ENCODE data around the gene MTUS2.

The MTUS2 gene

DNA sequence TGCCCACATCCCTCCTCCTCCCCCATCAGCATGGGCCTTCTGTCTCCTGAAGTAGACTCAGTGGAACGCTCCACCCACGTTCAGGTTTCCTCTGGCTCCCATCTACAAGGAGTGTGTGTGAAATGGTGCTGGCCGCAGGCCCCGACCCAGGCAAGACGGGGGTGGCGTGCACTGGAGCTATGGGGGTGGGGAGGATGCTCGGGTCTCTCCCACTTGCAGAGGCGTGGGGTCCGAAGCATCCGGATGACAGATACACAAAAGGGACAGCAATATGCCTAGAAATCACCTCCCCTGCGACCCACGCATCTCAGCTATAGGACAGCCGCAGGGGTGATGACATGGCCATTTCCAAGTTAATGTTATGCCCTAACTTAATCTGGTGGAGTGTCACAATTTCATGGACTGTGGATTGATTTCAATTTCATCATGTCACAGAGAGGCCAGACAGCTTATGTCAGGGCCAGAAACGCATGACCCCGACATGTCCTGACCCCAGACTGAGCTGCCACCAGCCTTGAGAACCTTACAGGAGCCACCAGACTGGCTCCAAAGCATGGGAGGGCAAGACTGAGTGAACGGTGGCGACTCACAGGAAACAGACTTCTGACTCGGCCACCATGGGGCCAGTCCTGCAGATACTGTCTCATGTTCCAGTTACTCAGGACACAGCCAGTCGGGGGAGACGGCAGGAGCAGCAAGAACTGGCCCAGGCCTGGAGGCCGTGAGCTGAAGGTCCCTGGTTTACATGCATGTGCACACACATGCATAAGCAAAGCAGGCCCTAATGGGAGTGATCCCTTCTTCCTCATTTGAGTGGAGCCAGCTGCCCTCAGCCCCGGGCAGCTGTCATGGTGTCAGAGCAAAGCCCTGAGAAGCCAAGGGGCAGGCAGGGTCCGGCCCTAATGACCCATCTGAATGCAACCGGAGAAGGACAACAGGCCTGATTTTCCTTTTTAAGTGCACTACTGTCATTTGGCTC lies 693.2 kb downstream of the MTUS2 start:
- no peak for DNase-seq

DNA sequence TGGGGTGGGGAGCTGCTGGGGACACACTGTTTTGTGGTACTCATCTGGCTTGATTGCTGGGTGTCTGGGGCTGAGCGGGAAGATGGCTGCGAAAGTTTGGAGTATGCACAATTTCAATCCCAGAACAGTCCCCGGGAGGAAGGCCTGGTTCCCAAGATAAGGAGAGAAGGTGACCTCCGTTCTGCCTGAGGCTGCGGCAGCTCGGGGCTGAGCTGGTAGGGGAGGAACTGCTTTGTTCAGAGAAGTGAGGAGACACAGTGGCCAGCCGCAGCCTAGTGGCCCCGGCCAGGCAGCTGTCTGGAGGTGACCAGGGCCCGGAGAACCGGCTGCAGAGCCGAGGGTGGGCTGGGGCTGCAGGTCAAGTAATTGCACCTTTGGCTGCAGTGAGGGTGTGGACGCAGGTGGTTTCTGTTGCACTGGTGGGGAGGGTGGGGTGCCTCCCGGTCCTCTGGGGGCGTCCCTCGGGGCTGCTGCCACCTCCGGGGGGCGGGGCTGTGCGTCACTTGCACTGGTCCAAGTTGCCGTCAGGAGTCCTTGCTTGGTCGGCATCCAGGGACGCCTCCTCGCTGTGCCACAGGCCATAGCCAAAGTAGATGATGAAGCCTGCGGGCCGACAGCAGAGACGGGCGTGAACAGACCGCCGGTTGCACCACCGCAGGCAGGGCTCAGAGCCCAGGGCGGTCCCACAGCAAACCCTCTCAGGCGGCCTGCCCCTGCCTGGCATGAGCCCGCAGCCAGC lies 694.0 kb downstream of the MTUS2 start:
- DNase-seq = no peak

DNA sequence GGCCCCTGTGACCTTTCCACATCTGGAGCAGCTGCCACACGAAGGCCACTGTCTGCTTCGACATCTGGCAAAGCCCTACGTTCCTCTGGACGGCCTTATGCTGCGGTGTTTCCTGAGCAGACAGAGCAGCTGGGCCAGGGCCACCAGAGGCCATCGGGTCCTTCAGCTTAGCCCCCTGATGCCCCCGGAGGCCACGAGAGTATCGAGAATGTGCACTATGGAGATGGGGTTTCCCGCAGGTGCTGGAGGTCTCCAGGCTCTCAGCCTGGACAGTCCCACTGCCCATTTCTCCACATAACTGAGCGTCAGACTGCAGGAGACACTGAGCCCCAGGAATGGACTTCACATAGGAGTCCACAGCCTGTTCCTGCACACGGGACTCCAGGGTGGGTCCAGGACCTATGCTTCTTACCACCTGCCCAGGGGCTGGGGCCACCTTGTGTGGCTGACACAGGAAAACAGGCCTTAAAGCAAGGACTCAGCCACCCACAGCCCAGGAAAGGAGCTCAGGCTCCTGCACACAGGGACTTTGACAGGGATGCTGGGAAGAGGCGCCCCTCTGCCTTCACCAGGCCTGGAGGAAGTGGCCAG lies 694.7 kb downstream of the MTUS2 start:
- no peak for DNase-seq

DNA sequence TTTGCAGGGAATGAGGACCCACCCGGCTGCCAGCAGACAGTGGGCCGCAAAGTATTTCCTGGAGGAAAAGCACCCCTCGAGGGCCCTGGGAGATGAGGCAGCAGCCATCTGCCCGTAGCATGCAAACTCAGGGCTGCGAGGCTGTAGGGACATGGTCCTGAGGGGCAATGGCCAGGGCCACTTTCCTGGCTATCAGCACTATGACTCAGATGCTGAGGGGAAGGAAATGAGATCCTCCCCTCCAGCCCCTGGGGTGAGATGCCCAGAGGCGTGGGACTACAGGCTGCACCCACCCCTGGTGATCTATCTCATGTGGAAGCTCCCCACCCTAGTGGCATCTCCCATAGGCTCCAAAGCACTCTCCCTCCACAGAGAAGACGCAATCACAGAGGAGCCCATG lies 695.2 kb downstream of the MTUS2 start:
- DNase-seq = no peak

DNA sequence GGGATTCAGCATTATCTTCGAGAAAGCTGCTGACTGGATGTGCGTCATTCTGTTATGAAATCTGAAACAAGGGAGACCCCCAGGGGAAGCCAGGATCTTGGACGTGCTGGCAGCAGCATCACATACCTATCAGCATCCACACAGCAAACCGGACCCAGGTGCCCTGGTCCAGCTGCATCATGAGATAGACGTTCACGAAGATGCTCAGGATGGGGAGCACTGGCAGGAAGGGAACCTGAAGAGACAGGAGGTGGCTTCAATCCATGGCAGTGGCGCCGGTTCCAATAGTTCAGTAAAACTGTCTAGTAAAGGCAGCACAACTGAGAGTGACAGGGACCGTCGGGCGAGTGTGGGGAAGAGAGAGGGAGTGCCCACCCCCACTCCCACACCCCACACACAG lies 695.9 kb downstream of the MTUS2 start:
- DNase-seq = no peak

DNA sequence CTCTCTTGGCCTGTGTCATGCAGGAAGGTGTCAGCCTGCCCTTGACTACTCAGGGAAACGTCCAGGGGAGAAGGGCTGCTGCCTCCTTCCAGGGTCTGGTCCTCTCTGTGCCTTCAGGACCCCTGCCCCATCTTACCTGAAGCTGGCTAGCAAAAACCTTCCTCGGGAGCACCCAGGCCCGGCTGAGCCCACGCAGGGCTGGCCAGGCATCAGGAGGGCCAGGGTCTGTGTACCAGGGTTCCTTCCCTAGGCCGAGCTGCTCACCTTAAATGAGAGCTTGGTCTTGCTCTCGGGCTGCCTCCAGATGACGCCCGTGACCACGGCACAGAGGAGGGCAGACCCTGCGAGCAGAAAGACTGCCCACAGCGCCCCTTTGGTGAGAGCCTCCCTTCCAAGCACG lies 696.7 kb downstream of the MTUS2 start:
- DNase-seq = no peak

DNA sequence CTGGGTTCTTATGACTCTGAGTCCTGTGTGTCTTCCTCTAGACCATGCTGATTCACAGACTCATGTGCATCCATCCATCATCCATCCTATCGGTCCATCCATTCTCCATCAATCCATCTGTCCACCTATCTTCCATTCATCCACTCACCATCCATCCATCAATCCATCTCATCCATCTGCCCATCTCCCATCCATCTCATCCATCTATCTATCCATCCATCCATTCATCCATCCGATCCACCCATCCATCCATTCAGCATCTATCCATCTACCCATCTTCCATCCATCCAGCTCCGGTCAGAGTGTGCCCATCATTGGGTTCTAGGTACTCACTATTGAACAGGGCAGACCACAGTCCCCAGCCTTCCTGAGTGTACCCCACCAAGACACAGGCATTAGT lies 699.8 kb downstream of the MTUS2 start:
- DNase-seq = no peak

DNA sequence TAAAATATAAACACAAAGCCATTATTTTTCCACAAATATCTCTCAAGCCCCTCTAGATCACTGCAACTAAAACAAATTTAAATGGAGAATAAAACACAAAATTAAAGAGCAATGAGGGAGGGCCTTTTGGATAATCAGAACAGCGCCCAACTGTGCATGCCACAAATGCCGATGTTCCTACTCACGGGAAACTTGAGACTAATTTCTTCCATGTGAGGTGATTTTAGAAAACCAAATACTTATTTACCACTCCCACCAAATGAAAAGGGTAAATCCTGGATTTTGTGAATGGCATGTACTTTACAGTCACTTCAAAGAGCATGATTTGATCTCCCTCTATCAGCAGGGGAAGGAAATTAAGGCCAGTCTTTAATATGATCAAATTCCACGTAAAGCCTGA lies 700.5 kb downstream of the MTUS2 start:
- no peak for DNase-seq

DNA sequence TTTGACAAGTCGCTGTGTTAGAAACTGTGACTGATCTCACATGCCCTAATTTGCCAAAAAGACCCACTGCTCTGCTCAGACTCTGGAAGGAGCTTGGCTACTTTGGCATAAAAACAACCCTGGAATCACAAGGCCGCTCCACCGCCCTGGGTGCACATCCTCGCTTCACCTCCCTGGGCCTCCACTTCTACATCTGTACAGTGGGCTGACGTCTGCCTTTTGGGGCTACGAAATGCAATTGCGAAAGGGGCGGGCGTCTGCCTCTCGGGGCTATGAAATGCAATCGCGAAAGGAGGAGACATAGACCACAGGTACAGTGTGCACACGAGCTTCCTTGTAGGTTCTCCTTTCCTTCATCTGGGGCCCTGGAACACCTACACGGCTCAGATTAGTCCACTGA lies 701.2 kb downstream of the MTUS2 start:
- no peak for DNase-seq

DNA sequence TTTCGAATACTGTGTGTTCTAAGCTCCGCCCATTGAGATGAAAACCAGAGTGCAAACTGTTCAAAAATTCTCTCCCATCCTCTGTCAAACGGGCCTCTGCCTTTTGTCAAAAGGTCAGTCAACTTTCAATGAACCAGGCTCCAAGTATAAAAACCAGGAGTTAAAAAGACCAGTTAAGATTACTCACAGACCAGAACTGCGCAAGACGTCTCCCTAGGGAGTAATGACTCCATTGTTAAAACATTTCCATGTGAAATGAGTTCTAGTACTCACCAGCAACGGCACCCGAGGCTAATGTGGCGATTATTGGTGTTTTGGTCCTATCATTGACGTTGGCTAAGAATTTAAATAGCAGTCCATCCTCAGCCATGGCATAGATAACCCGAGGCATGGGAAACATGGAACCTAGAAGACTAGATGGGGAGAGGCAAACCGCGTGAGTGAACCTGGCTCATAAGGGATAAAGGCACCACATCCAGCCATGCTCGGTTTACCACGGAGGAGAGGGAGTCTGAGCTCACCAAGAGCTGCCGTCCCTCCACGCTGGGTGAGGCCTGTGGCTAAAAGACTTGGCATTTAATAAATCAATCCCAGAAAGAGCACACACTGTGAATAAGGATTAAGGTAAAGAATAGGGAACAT lies 702.0 kb downstream of the MTUS2 start:
- DNase-seq = no peak

DNA sequence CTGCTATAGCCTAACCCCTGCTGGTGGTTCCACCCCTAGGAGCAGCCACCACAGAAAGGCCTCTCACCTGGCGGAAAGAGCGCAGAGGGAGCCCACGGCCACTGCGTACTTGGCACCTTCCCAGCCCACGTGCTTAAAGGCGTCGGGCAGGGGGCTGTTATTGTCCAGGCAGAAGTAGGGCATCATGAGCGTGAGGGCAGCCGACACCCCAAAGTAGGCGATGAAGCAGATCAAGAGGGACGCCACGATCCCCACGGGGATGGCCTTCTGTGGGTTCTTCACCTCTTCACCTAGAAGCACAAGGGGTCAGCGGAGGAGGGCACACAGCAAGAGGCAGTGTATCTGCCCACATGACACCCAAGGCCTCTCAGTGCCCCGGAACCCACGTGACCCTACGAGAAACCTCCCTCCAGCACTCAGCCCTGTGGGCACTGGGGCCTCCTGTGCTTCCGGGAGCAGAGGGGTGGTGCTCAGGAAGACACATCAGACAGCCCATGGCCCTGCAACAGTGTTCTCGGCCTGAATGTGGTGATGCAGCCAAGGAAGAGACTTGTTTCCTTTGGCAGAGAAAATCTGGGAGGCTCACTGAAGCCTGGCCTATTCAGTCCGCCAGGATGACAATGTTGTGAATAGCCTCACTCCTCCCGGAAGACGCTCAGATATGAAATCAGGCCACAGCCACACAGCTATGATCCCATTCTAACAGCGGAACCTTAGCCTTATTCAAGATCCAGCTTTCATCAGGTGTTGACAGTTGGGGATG lies 703.2 kb downstream of the MTUS2 start:
- DNase-seq = no peak

DNA sequence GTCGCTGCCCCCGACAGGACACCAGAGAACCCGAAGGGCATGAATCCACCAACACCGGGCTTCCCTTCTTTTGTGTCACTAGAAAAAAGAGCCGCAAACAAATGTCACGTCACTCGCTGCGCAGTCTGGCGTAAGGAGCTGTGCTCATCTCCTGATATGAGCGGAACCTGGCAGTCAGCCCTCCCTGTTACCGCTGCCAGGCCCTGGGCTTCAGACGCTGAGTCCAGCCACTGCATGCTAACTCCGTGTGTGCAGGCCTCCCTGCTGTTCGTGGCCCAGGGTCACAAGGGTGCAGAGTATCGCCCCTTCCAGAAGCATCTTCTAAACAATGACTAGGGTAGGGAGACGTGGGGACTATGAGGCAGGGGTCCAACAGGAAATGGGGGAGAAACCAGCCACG lies 704.0 kb downstream of the MTUS2 start:
- DNase-seq = no peak

DNA sequence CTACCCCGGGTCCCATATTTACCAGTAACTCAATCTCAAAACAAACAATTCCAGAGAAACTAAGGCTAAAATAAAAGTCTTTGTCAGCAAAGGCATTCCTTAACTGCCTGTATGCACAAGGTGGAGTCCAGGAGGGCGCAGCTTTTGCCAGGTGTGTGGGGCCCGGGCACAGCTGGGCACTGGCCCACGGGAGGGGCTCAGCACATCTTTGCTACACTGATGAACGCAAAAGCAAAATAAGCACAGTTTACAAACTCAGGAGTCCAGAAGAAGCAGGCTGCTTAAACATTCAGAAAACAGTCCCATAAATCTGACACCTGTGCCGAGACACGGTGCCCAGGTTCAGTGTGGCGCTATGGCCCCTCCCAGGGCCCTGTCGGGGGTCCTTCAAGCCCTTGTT lies 704.5 kb downstream of the MTUS2 start:
- no peak for DNase-seq

DNA sequence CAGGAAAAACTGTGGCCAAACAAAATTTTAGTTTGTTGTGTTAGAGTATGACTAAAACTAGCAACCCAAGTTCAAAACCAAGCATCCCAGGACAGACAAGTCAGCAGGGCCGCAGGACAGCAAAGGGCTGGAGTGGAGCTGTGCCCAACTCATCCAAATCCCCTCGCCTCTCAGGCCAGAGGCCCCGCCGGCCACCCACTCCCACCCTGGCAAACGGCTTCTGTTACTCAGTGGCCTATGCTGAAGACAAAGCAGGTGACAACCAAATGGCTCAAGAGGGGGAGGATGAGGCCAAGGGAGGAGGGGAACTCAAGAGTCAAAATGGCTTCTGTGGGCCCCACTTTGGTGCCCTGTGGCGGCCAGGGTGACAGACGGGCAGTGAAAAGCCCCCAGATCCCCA lies 705.6 kb downstream of the MTUS2 start:
- no peak for DNase-seq

DNA sequence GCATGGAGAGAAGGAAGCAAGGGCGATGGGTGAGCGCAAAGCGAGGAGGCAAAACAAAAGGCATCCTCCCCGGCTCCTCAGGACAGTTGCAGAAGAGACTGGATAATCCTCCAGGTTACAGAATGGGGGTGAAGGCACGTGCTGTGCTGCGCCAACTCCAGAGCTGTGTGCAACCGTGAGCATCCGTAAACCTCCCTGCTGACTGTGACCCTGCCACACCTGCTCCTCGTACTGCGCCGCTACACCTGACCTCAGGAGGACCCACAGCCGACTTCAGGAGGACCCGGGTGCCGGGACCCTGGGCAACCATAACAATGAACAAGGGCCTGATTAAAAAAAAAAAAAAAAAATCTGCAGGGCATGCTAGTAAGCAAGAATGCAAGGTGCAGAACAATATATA lies 706.6 kb downstream of the MTUS2 start:
- no peak for DNase-seq

DNA sequence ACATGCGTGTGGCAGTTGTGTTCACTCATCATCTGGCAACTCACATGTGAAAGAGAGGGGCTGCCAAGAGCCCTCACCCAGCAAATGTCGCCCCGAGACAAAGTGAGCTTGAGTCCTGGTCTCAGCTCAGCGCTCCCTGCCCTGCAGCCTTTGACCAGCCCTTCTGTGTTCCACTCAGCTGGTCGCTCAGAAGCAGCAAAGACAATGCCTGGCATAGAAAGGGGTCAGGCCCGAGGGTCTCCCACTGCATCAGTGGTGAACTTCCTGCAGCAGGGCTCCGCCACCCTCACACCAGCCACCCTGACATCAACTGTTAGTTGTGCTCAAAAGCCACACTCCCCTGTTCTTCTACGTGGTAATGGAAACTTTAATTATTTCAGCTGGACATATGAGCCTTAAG lies 707.4 kb downstream of the MTUS2 start:
- no peak for DNase-seq

DNA sequence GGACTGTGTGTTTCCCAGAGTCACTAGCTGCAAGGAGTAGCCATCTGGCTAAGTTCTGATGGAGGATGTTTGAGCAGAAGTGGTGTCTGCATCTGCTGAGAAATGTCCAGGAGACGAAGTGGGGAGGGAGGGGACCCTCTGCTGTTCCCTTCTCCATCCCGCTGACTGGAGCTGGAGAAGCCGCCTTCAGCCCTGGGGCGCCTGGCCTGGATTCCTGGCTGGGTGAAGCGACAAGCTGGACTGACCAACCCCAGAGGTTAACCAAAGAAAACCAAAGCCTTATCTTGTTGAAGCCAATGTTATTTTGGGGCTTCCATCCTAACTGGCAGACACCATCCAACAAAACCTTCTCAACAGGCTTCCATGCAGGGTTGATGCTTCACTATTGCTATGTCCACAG lies 707.8 kb downstream of the MTUS2 start:
- no peak for DNase-seq

DNA sequence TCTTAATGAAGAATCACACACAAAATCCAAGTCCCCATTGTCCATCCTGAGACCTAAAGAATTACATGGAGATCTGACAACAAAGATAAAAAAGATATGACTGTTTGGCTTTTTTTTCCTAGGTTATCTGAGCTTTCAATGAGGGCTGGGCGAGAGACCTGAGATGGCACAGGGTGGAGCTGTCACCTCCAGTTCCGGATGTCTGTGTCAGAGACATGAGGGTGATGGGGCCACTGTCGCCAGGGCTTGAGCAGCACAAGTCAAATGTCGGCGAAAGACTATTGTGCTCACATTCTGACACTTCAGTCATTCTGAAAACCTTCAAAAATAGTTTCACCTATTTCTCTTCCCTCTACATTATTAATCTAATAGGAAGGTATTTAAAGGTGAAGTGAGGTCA lies 709.6 kb downstream of the MTUS2 start:
- DNase-seq = no peak

DNA sequence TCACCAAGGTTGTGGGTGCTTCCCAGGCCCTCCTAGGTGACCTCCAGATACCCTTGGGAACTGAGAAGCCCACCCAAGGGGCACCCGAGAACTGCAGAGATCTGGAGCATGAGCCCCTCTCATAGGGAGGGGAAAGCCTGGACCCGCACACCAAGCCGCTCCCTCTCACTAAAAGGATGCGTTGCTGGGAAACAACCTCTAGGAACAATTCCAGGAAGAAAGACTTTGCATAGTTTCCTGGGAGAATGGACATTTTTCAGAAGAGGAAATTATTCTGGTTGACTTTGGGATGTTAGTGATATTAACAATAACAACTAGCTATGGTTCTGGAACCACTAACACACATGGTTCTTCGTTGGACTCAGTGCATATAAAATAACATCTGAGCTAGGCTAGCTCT lies 710.8 kb downstream of the MTUS2 start:
- DNase-seq = no peak

DNA sequence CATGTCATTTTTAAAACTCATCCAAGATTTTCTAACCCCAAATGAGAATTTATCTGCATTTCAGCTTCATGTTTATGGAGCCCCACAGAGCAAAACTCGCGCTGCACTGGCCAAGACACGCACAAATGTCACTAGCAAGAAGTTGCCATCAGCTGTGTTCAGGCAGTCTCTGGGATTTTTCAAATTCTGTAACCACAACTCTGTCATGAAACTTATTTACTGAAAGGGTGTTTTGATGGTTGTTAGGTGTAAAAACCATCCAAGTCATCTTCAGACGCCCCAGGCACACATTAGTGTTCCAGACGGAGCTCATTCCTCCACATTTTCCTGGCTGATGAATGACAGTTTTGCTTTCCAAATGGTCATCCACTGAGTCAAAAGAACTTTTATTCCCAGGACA lies 712.0 kb downstream of the MTUS2 start:
- no peak for DNase-seq

DNA sequence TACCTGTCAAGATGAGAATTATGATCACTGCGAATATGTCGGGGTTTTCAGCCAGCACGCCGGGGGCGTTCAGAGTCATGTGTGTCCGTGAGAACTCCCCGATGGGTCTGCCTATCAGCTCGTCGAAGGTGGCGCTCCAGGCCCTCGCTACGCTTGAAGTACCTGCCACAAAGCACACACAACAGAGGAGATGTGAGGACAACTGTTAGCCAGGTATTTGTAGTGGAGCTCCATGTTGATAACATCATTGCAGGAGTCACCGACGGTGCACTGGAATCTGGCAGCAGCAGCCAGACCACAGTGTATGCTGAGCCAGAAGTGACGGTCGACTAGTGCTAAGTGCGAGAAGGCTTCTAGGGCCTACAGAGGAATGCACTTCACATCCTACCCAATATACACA lies 712.7 kb downstream of the MTUS2 start:
- no peak for DNase-seq

DNA sequence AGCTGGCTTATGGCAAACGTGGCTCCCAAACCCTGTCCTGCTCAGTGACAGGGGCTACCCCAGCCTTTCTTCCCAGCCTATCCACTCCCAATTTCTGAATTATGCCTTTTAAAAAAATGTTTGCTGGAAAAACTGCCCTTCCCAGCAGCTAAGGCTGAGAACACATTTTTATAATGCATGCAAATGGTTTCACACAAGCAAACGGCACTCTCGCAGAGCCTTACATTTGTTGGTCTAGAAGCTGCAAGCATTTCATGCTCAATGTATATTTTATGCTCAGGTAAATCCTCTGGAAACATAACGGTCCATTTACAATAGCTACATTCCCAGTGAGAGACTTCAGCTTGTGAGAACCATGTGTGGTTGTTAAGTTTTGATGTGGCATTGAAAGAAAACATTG lies 713.9 kb downstream of the MTUS2 start:
- DNase-seq = no peak

Measured in NCI-H2081 treated with DMSO at 0.1 percent for 48 hours (cell line).